DMS153 (cell line): ENCODE results near the gene VPS72.

Experiments
- DNase-seq: peaks from one replicate; lab custom pipeline; 2025; lab: John Stamatoyannopoulos, UW

The VPS72 gene

GRCh38 chr1:151144474-151145303 lies 45.3 kb downstream of the VPS72 start:
- no peak for DNase-seq

- no peak for DNase-seq
Measured at GRCh38 chr1:151143986-151144385, 46.0 kb downstream of the VPS72 start.

GRCh38 chr1:151143057-151143435 lies 47.0 kb downstream of the VPS72 start:
- no peak for DNase-seq

- no peak for DNase-seq
Measured at GRCh38 chr1:151142411-151143056, 47.5 kb downstream of the VPS72 start.

GRCh38 chr1:151137789-151138188 lies 52.2 kb downstream of the VPS72 start:
- no peak for DNase-seq

- no peak for DNase-seq
Measured at GRCh38 chr1:151135433-151136385, 54.3 kb downstream of the VPS72 start.

- no peak for DNase-seq
Measured at GRCh38 chr1:151134991-151135390, 55.0 kb downstream of the VPS72 start.

GRCh38 chr1:151134396-151134795 lies 55.6 kb downstream of the VPS72 start:
- DNase-seq: no peak

GRCh38 chr1:151133018-151133806 lies 56.8 kb downstream of the VPS72 start:
- DNase-seq: no peak

GRCh38 chr1:151132335-151133017 lies 57.5 kb downstream of the VPS72 start:
- no peak for DNase-seq

GRCh38 chr1:151131701-151132334 lies 58.2 kb downstream of the VPS72 start:
- no peak for DNase-seq

GRCh38 chr1:151130987-151131586 lies 58.9 kb downstream of the VPS72 start:
- peak; percentile 96 for DNase-seq

GRCh38 chr1:151128800-151129199 lies 61.2 kb downstream of the VPS72 start:
- no peak for DNase-seq
